Osteoblast (primary cell): ENCODE results near the gene TCERG1L. TPM values are rescaled to one million over a fixed set of nuclear protein-coding genes. Genes with fewer than 3 reads are reported as not detected.
A peak's percentile ranks its signal among the peaks of the same experiment; 100 is the strongest.

ENCODE experiments used
- DNase-seq: peaks from one replicate; pipeline ENCODE4 v3.0.0; 2011; ENCODE audit warnings: low spot score, mixed read lengths; ENCODE audit not compliant: insufficient read length; ENCODE audit errors: missing footprints
- H2AFZ ChIP-seq: 2 replicates; pipeline ENCODE4 v1.6.0; 2011; ENCODE audit warnings: mild to moderate bottlenecking, low read length
- H3K27ac ChIP-seq: 2 replicates; pipeline ENCODE4 v1.5.1; 2011; ENCODE audit warnings: mild to moderate bottlenecking, low read depth, low read length, moderate library complexity
- H3K27me3 ChIP-seq: 2 replicates; pipeline ENCODE4 v1.6.0; 2012; ENCODE audit warnings: mild to moderate bottlenecking, control low read depth, inconsistent platforms, low read length, moderate library complexity; ENCODE audit not compliant: insufficient read depth
- H3K36me3 ChIP-seq: 2 replicates; pipeline ENCODE4 v1.5.1; 2011; ENCODE audit warnings: mild to moderate bottlenecking, low read length, control low read depth, moderate library complexity; ENCODE audit not compliant: insufficient read depth
- H3K4me1 ChIP-seq: 2 replicates; pipeline ENCODE4 v1.5.1; 2011; ENCODE audit warnings: mild to moderate bottlenecking, low read length, control low read depth, moderate library complexity; ENCODE audit not compliant: insufficient read depth
- H3K4me2 ChIP-seq: 2 replicates; pipeline ENCODE4 v1.6.0; 2011; ENCODE audit warnings: mild to moderate bottlenecking, low read length; ENCODE audit not compliant: insufficient read depth
- H3K4me3 ChIP-seq: fragments of 200-600 bp; sonication (generic); 3 replicates; pipeline ENCODE4 v1.5.1; 2012; ENCODE audit warnings: mild to moderate bottlenecking, low read length, inconsistent platforms; ENCODE audit not compliant: insufficient read depth
- H3K79me2 ChIP-seq: 2 replicates; pipeline ENCODE4 v1.6.0; 2012; ENCODE audit warnings: mild to moderate bottlenecking, low read length, control low read depth, inconsistent platforms; ENCODE audit not compliant: insufficient read depth
- H3K9me3 ChIP-seq: 2 replicates; pipeline ENCODE4 v1.5.1; 2011; ENCODE audit warnings: low read depth, low read length, control low read depth
- H4K20me1 ChIP-seq: 2 replicates; pipeline ENCODE4 v1.6.0; 2012; ENCODE audit warnings: mild to moderate bottlenecking, low read length, control low read depth; ENCODE audit not compliant: insufficient read depth
- total RNA-seq: library from RNA; depleted of rRNA; stranded (reverse); fragments of >200 nt; gene quantifications from 2 replicates; pipeline ENCODE4 v1.2.3, GENCODE V29; 2012
- TF ChIP-seq, protein P1 (sequence below): IDR thresholded peaks from 2 replicates; pipeline ENCODE4 v1.5.1; 2011; ENCODE audit warnings: mild to moderate bottlenecking, low read depth, low read length, moderate library complexity; ENCODE audit errors: extremely low read depth

The TCERG1L gene
- total RNA-seq, 1 donor = under 0.01 TPM

DNA sequence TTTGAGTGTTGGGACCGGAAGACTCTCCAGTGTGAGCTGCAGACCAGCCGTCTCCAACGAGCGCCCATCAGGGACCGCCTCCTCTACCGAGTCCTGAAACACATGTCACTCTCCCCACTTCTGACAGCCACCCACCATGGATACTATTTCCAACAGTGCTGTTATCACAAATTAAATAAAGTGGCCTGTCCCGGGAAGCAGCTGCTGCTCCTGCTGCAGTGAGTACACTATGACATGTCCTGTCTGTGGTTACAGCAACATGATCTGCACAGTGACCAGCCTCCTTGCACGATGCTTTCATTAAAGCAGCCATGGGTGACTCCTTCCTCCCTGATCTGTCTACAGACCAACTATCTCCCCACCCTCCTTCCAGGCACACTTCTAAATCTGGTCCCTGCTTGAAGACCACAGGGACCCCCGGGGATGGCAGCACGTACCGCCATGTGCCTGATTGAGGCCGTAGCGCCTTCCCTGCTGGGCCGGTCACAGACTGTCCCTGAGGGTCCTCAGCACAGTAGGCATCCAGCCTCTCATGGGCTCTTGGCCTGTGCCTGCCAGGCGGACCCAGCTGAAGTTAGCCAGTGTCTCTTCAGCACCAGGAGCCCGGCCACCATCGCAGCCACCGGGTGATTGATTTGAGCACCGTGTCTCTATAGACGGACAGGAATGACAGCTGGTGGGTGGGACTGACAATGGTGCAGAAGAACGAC lies 58.8 kb downstream of the TCERG1L start:
- DNase-seq = peak; percentile 66
- Histone ChIP-seq H3K79me2 (no peaks in the 10 kb centered on the region), H3K4me2 (no peak overlapping the region), H3K27me3 (no peaks in the 10 kb centered on the region), H3K36me3 (no peaks in the 10 kb centered on the region), H4K20me1 (no peaks in the 10 kb centered on the region), H3K4me3 (no peak overlapping the region), H3K9me3 (peaks cover 5% of the 10 kb centered on the region), H3K27ac (no peak overlapping the region), H3K4me1 (no peaks in the 10 kb centered on the region), H2AFZ (no peak overlapping the region)
- TF ChIP-seq, protein P1, sequence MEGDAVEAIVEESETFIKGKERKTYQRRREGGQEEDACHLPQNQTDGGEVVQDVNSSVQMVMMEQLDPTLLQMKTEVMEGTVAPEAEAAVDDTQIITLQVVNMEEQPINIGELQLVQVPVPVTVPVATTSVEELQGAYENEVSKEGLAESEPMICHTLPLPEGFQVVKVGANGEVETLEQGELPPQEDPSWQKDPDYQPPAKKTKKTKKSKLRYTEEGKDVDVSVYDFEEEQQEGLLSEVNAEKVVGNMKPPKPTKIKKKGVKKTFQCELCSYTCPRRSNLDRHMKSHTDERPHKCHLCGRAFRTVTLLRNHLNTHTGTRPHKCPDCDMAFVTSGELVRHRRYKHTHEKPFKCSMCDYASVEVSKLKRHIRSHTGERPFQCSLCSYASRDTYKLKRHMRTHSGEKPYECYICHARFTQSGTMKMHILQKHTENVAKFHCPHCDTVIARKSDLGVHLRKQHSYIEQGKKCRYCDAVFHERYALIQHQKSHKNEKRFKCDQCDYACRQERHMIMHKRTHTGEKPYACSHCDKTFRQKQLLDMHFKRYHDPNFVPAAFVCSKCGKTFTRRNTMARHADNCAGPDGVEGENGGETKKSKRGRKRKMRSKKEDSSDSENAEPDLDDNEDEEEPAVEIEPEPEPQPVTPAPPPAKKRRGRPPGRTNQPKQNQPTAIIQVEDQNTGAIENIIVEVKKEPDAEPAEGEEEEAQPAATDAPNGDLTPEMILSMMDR = no peak

DNA sequence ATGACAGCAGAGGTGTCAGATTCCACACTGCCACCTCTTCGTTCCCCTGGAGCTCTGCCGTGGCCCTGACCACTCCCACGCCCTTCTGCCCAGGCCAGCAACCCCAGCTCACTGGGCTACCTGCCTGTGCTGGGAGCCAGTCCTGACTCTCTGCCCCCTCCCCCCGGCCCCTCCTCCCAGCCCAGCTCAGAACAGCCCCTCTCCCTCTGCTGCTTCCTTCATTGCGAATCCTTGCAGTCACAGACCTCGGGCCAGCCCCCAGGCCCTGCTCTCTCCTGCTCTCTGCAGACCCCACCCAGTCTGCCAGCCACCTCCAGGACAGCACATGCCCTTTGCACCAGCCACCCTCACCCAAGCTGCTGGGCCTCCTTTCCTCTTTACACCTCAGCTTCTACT lies 60.4 kb downstream of the TCERG1L start:
- Histone ChIP-seq H3K36me3 (no peaks in the 10 kb centered on the region), H3K4me3 (no peak overlapping the region), H3K79me2 (no peaks in the 10 kb centered on the region), H2AFZ (no peak overlapping the region), H3K9me3 (peaks cover 5% of the 10 kb centered on the region), H4K20me1 (no peaks in the 10 kb centered on the region), H3K4me2 (no peak overlapping the region), H3K4me1 (no peaks in the 10 kb centered on the region), H3K27ac (no peak overlapping the region), H3K27me3 (no peaks in the 10 kb centered on the region)
- TF ChIP-seq, protein P1 = no peak
- peak; percentile 62 for DNase-seq

DNA sequence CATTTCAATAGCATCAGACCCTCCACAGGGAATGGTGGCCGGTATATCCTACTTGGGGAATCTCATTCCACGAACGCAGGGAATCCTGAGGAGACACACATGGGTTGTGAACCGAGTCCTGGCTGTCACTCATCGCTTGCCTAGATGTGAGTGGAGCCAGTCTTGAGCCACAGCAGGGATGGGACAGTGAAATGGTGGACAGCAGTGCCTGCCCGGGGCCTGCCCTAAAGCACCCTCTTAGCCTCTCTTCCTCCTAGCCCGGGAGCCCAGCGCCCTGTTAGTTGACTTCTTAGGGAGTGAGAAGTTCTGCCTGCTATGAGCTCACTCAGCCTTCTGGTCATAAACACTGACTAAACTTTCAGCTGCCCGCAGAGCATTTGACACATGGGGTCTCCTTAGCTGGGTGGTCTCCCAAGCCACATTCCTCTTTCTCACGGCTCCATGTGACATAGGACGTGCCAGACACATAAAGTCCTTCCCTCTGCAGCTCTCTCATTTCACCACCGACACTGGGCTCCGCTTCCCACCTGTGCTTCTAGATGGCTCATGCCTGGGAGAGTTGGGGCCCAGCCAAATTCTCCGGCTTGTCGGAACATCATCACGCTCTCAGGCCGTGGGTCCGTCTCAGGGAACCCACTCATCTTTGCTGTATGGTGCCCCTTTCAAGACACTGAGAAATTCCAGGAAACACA lies 60.9 kb downstream of the TCERG1L start:
- H3K36me3 ChIP-seq = no peaks in the 10 kb centered on the region
- H4K20me1 ChIP-seq = no peaks in the 10 kb centered on the region
- no peak overlapping the region for H3K4me2 ChIP-seq
- H3K9me3 ChIP-seq = peaks cover 5% of the 10 kb centered on the region
- H3K4me1 ChIP-seq = no peaks in the 10 kb centered on the region
- H3K27ac ChIP-seq = no peak overlapping the region
- no peak overlapping the region for H2AFZ ChIP-seq
- peak; percentile 64 for DNase-seq
- TF ChIP-seq, protein P1 = no peak
- H3K79me2 ChIP-seq = no peaks in the 10 kb centered on the region
- H3K27me3 ChIP-seq = no peaks in the 10 kb centered on the region
- H3K4me3 ChIP-seq = no peak overlapping the region

DNA sequence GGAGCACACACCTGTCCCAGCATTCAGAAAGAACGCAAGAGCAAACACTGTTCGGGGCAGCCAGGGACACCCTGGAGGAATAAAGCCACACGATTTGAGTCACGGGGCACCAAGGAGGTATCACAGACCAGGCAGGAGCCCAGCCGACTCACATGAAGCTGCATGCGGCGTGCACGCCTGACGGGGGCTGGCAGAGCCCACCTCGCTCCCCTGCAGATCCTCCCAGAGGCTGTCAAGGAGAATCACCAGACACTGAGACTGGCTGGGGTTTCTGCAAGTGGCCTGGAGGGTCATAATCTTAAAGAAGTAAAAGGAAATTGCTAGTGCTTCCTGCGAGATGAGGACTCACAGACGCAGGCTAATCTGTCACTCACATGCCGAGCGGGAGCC lies 61.6 kb downstream of the TCERG1L start:
- Histone ChIP-seq H3K27me3 (no peaks in the 10 kb centered on the region), H3K4me2 (no peak overlapping the region), H2AFZ (no peak overlapping the region), H3K27ac (no peak overlapping the region), H3K4me3 (no peak overlapping the region), H3K79me2 (no peaks in the 10 kb centered on the region), H4K20me1 (no peaks in the 10 kb centered on the region), H3K9me3 (peaks cover 5% of the 10 kb centered on the region), H3K36me3 (no peaks in the 10 kb centered on the region), H3K4me1 (no peaks in the 10 kb centered on the region)
- TF ChIP-seq, protein P1 = no peak
- DNase-seq = peak; percentile 50
